Right lobe of liver (tissue), 6 donors: ENCODE results near the gene ZFR2. TPM values are rescaled to one million over a fixed set of nuclear protein-coding genes. Genes with fewer than 3 reads are reported as not detected.
"Not testable (repeated sequence)": the region's sequence is repeated elsewhere in the genome, so short reads cannot be mapped to it uniquely, and the experiment has no call there.

Experiments
- ATAC-seq, 4 donors: fragments of 200-7000 bp; cut with Tn5 transposase; one replicate each; pipeline ENCODE4 v1.9.1; 2020; ENCODE audit warnings: mild to moderate bottlenecking in 4 of 4, moderate library complexity in 4 of 4
- DNase-seq, 3 donors: peaks; one replicate each; pipeline ENCODE4 v3.0.0-alpha.2; 2020
- H3K27ac ChIP-seq, 3 donors: fragments of 200-600 bp; one replicate each; pipeline ENCODE4 v1.8.0; 2022
- H3K27me3 ChIP-seq, 2 donors: fragments of 200-600 bp; one replicate each; pipeline ENCODE4 v1.8.0; 2022
- H3K36me3 ChIP-seq, 4 donors: fragments of 200-600 bp; sonication (generic) in 1 of 4; one replicate each; pipeline versions ENCODE4 v1.5.1 to v1.8.0; 2017 to 2022; ENCODE audit warnings: control low read depth in 1 of 4
- H3K4me1 ChIP-seq, 4 donors: fragments of 200-600 bp; sonication (generic) in 1 of 4; one replicate each; pipeline versions ENCODE4 v1.5.1 to v1.8.0; 2017 to 2022; ENCODE audit warnings: control low read depth in 1 of 4
- H3K4me3 ChIP-seq, 3 donors: fragments of 200-600 bp; one replicate each; pipeline ENCODE4 v1.8.0; 2022
- H3K9me3 ChIP-seq, 4 donors: fragments of 200-600 bp; sonication (generic) in 1 of 4; one replicate each; pipeline versions ENCODE4 v1.5.1 to v1.8.0; 2017 to 2022; ENCODE audit warnings: control low read depth in 1 of 4
- CTCF ChIP-seq, 4 donors: fragments of 200-600 bp in 3 of 4; fragments of 450-650 bp in 1 of 4; IDR thresholded peaks; one replicate each; pipeline versions ENCODE4 v1.5.1 to v1.8.0; 2016 to 2022; ENCODE audit warnings: antibody characterized with exemption in 4 of 4, mild to moderate bottlenecking in 2 of 4
- POLR2A ChIP-seq: fragments of 450-650 bp; IDR thresholded peaks from one replicate; pipeline ENCODE4 v1.6.1; 2017; ENCODE audit warnings: antibody characterized with exemption, mild to moderate bottlenecking
- WGBS: methylation state at CpG from one replicate; pipeline ENCODE4 v1.1.6; 2018; ENCODE audit warnings: low coverage, low lambda C conversion rate; ENCODE audit not compliant: insufficient coverage; ENCODE audit errors: missing lambda C conversion rate; 5-methylcytosine and 5-hydroxymethylcytosine counted together
- intact Hi-C, 2 donors: fragments of 100-400 bp; cut with DNase I; formaldehyde crosslinking; loops; one replicate each; pipeline versions ENCODE4 v1.11.2 to v1.14.1; 2022
- total RNA-seq, 6 experiments: library from RNA; depleted of rRNA in 2 of 6; stranded (reverse); fragments of >200 nt in 2 of 6; fragmentation: NEBNext Ultra II Directional in 3 of 6; extraction: Animal tissue kit (Norgen Biotek cat#: 25700) in 3 of 6; gene quantifications; one replicate each; pipeline versions ENCODE4 v1.1.0 to v1.2.4, GENCODE V29; 2016 to 2023
- donor health status: DM: no; HTN: yes; CAD: no.
- donor health status: DM: no; HTN: no; CAD: no.
- donor health status: DM: no; HTN: no; CAD: no.
- donor health status: DM: no; HTN: yes; CAD: no.
- donor health status: DM: no; HTN: yes; CAD: no.

The ZFR2 gene
- total RNA-seq, 6 experiments from 2014 or later, result not detected

GRCh38 chr19:3879656-3880055, 10.8 kb upstream of the ZFR2 start:
- intact Hi-C loops, result no loop called here
- no peak for ATAC-seq
- no peak for DNase-seq
- H3K9me3 ChIP-seq, result no peaks in the 10 kb centered on the region
- no peaks in the 10 kb centered on the region for H3K36me3 ChIP-seq
- TF ChIP-seq CTCF (IDR thresholded peaks at IDR 0.05), result no peak
- no peak for TF ChIP-seq POLR2A
- 56% methylated on average over 4 of the region's 12 CpGs for WGBS
- H3K27me3 ChIP-seq, result peaks cover 0 to 17% of the 10 kb centered on the region in 2 donors
- H3K4me1 ChIP-seq, result no peaks in the 10 kb centered on the region
- no peak overlapping the region for H3K4me3 ChIP-seq
- H3K27ac ChIP-seq, result no peak overlapping the region

- ATAC-seq, H3K27ac ChIP-seq, H3K4me3 ChIP-seq, DNase-seq, H3K4me1 ChIP-seq, H3K27me3 ChIP-seq, H3K9me3 ChIP-seq, H3K36me3 ChIP-seq, intact Hi-C loops: not testable (repeated sequence)
- WGBS, result 52% methylated on average over 13 of the region's 13 CpGs
Measured at GRCh38 chr19:3874695-3875094, 5.9 kb upstream of the ZFR2 start.

- Histone ChIP-seq H3K36me3 (no peaks in the 10 kb centered on the region), H3K4me3 (no peak overlapping the region), H3K27ac (no peak overlapping the region), H3K27me3 (peaks cover 0 to 1% of the 10 kb centered on the region in 2 donors), H3K9me3 (no peaks in the 10 kb centered on the region), H3K4me1 (no peaks in the 10 kb centered on the region)
- intact Hi-C loops, result no loop called here
- TF ChIP-seq POLR2A (no peak), CTCF (IDR thresholded peaks at IDR 0.05) (no peak)
- 44% methylated on average over 3 of the region's 4 CpGs for WGBS
- ATAC-seq, result no peak
- no peak for DNase-seq
Measured at GRCh38 chr19:3873151-3873550, 4.3 kb upstream of the ZFR2 start.

GRCh38 chr19:3867971-3868769, 668 bp downstream of the ZFR2 start:
- Histone ChIP-seq H3K36me3 (no peaks in the 10 kb centered on the region), H3K4me1 (no peaks in the 10 kb centered on the region), H3K27me3 (peaks cover 0 to 5% of the 10 kb centered on the region in 2 donors), H3K9me3 (no peaks in the 10 kb centered on the region), H3K27ac (no peak overlapping the region), H3K4me3 (no peak overlapping the region)
- 9% methylated on average over 24 of the region's 30 CpGs for WGBS
- ATAC-seq (peak in 1 of 4 donors; percentile 17), DNase-seq (no peak)
- intact Hi-C loops, result no loop called here
- no peak for TF ChIP-seq POLR2A
- TF ChIP-seq CTCF (IDR thresholded peaks at IDR 0.05), result no peak

GRCh38 chr19:3866910-3867638, 1.8 kb downstream of the ZFR2 start:
- Histone ChIP-seq H3K9me3 (no peaks in the 10 kb centered on the region), H3K27ac (no peak overlapping the region), H3K27me3 (peaks cover 0 to 5% of the 10 kb centered on the region in 2 donors), H3K4me3 (no peak overlapping the region), H3K4me1 (no peaks in the 10 kb centered on the region), H3K36me3 (no peaks in the 10 kb centered on the region)
- DNase-seq (no peak), ATAC-seq (no peak)
- TF ChIP-seq CTCF (IDR thresholded peaks at IDR 0.05), result no peak
- TF ChIP-seq POLR2A, result no peak
- 39% methylated on average over 6 of the region's 14 CpGs for WGBS
- intact Hi-C loops, result no loop called here
